ENCODE measurements around the gene PDE6A. TPM values are rescaled to one million over a fixed set of nuclear protein-coding genes. Genes with fewer than 3 reads are reported as not detected.

The PDE6A gene
- total RNA-seq, 1 donor from 2014 or later: 0.14 TPM

DNA sequence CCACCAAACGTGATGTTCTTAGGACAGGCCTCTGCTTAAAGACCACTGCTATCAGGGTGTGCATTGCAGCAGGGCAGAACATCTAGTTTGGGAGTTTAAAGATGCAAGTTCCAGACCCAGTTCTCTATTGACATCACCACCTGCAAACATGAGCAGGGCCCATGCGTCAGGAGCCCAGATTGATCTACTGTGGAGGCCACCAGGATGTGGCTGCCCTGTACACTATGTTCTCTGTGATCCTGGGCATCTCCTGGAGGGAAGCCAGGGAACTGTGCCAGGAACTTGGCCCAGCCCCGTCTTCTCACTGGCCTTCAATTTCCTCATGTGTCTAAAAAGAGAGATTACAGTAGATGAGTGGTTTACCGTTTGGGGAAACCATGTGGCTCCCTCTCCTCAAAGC is 87.1 kb downstream of the PDE6A start:
- Histone ChIP-seq H2AFZ (ENCODE audit: low read depth, low read length) (no peak overlapping the region), H3K27ac (ENCODE audit: low read depth, low read length) (no peak overlapping the region), H3K79me2 (ENCODE audit: insufficient read depth, low read length) (no peaks in the 10 kb centered on the region), H4K20me1 (ENCODE audit: insufficient read depth, low read length) (no peaks in the 10 kb centered on the region), H3K4me1 (ENCODE audit: insufficient read depth, low read length) (no peaks in the 10 kb centered on the region), H3K4me3 (ENCODE audit: insufficient read depth, low read depth, low read length) (no peak overlapping the region), H3K27me3 (ENCODE audit: insufficient read depth, low read length) (no peaks in the 10 kb centered on the region), H3K9ac (ENCODE audit: low read length) (no peak overlapping the region), H3K36me3 (ENCODE audit: insufficient read depth, low read length) (no peaks in the 10 kb centered on the region), H3K4me2 (ENCODE audit: low read length) (no peak overlapping the region), H3K9me3 (ENCODE audit: insufficient read depth, low read depth, low read length) (no peaks in the 10 kb centered on the region)
- DNase-seq (ENCODE audit: low read depth) (no peak), FAIRE-seq (no peak)
- no peak overlapping the region for H3K4me3 Mint-ChIP-seq (ENCODE audit: unreplicated experiment)
- TF ChIP-seq EZH2 (IDR thresholded peaks at IDR 0.05; ENCODE audit: insufficient read depth, low read length) (no peak), CTCF (IDR thresholded peaks at IDR 0.05; ENCODE audit: insufficient read depth, low read depth, low read length) (no peak)
- no peaks in the 10 kb centered on the region for H3K9me3 Mint-ChIP-seq (ENCODE audit: unreplicated experiment)
- H3K27ac Mint-ChIP-seq (ENCODE audit: unreplicated experiment): no peak overlapping the region
- H3K4me1 Mint-ChIP-seq (ENCODE audit: low read depth, unreplicated experiment): peaks cover 2% of the 10 kb centered on the region
- H3K27me3 Mint-ChIP-seq (ENCODE audit: low read depth, unreplicated experiment): no peaks in the 10 kb centered on the region
- no peaks in the 10 kb centered on the region for H3K36me3 Mint-ChIP-seq (ENCODE audit: low read depth, unreplicated experiment)

GRCh38 chr5:149855366-149855765 is 89.2 kb downstream of the PDE6A start:
- H4K20me1 ChIP-seq (ENCODE audit: insufficient read depth, low read length): no peaks in the 10 kb centered on the region
- no peak for TF ChIP-seq EZH2 (IDR thresholded peaks at IDR 0.05; ENCODE audit: insufficient read depth, low read length)
- H2AFZ ChIP-seq (ENCODE audit: low read depth, low read length): no peak overlapping the region
- H3K27ac ChIP-seq (ENCODE audit: low read depth, low read length): no peak overlapping the region
- Mint-ChIP-seq H3K9me3 (ENCODE audit: unreplicated experiment) (no peaks in the 10 kb centered on the region), H3K4me1 (ENCODE audit: low read depth, unreplicated experiment) (no peaks in the 10 kb centered on the region), H3K27ac (ENCODE audit: unreplicated experiment) (no peak overlapping the region), H3K36me3 (ENCODE audit: low read depth, unreplicated experiment) (peaks cover 2% of the 10 kb centered on the region), H3K27me3 (ENCODE audit: low read depth, unreplicated experiment) (peaks cover 10% of the 10 kb centered on the region), H3K4me3 (ENCODE audit: unreplicated experiment) (no peak overlapping the region)
- H3K36me3 ChIP-seq (ENCODE audit: insufficient read depth, low read length): no peaks in the 10 kb centered on the region
- FAIRE-seq (no peak), DNase-seq (ENCODE audit: low read depth) (peak; percentile 33)
- H3K4me1 ChIP-seq (ENCODE audit: insufficient read depth, low read length): no peaks in the 10 kb centered on the region
- H3K27me3 ChIP-seq (ENCODE audit: insufficient read depth, low read length): no peaks in the 10 kb centered on the region
- no peak overlapping the region for H3K4me3 ChIP-seq (ENCODE audit: insufficient read depth, low read depth, low read length)
- H3K79me2 ChIP-seq (ENCODE audit: insufficient read depth, low read length): no peaks in the 10 kb centered on the region
- H3K9me3 ChIP-seq (ENCODE audit: insufficient read depth, low read depth, low read length): no peaks in the 10 kb centered on the region
- no peak overlapping the region for H3K9ac ChIP-seq (ENCODE audit: low read length)
- no peak overlapping the region for H3K4me2 ChIP-seq (ENCODE audit: low read length)

- Histone ChIP-seq H3K9me3 (ENCODE audit: insufficient read depth, low read depth, low read length) (no peaks in the 10 kb centered on the region), H2AFZ (ENCODE audit: low read depth, low read length) (no peak overlapping the region), H4K20me1 (ENCODE audit: insufficient read depth, low read length) (no peaks in the 10 kb centered on the region), H3K36me3 (ENCODE audit: insufficient read depth, low read length) (no peaks in the 10 kb centered on the region), H3K27me3 (ENCODE audit: insufficient read depth, low read length) (no peaks in the 10 kb centered on the region), H3K79me2 (ENCODE audit: insufficient read depth, low read length) (no peaks in the 10 kb centered on the region), H3K27ac (ENCODE audit: low read depth, low read length) (no peak overlapping the region), H3K4me1 (ENCODE audit: insufficient read depth, low read length) (no peaks in the 10 kb centered on the region), H3K9ac (ENCODE audit: low read length) (no peak overlapping the region), H3K4me2 (ENCODE audit: low read length) (no peak overlapping the region), H3K4me3 (ENCODE audit: insufficient read depth, low read depth, low read length) (no peak overlapping the region)
- Mint-ChIP-seq H3K4me3 (ENCODE audit: unreplicated experiment) (no peak overlapping the region), H3K36me3 (ENCODE audit: low read depth, unreplicated experiment) (peaks cover 4% of the 10 kb centered on the region), H3K4me1 (ENCODE audit: low read depth, unreplicated experiment) (no peaks in the 10 kb centered on the region), H3K9me3 (ENCODE audit: unreplicated experiment) (no peaks in the 10 kb centered on the region), H3K27ac (ENCODE audit: unreplicated experiment) (no peak overlapping the region), H3K27me3 (ENCODE audit: low read depth, unreplicated experiment) (peaks cover 14% of the 10 kb centered on the region)
- FAIRE-seq: no peak
- TF ChIP-seq CTCF (IDR thresholded peaks at IDR 0.05; ENCODE audit: insufficient read depth, low read depth, low read length): no peak
- no peak for TF ChIP-seq EZH2 (IDR thresholded peaks at IDR 0.05; ENCODE audit: insufficient read depth, low read length)
- DNase-seq (ENCODE audit: low read depth): no peak
These were observed 89.7 kb downstream of the PDE6A start for GRCh38 chr5:149854866-149855265.
